Chondrocyte (in vitro differentiated cells): ENCODE results near the gene SMAD6. TPM values are rescaled to one million over a fixed set of nuclear protein-coding genes. Genes with fewer than 3 reads are reported as not detected.

Source experiments
- DNase-seq: peaks from one replicate; pipeline ENCODE4 v3.0.0; 2021; ENCODE audit warnings: mixed read lengths, low spot score
- H3K27ac Mint-ChIP-seq: one replicate; pipeline ENCODE4 v1.8.0; 2021; ENCODE audit warnings: mild to moderate bottlenecking, moderate library complexity, mixed read lengths; ENCODE audit not compliant: unreplicated experiment
- H3K27me3 Mint-ChIP-seq: 2 replicates; pipeline ENCODE4 v1.8.0; 2021; ENCODE audit warnings: low read depth, mixed read lengths
- H3K36me3 Mint-ChIP-seq: 2 replicates; pipeline ENCODE4 v1.8.0; 2021; ENCODE audit warnings: low read depth, mixed read lengths
- H3K4me1 Mint-ChIP-seq: 2 replicates; pipeline ENCODE4 v1.8.0; 2021; ENCODE audit warnings: low read depth, mild to moderate bottlenecking, mixed read lengths
- H3K4me3 Mint-ChIP-seq: one replicate; pipeline ENCODE4 v1.8.0; 2021; ENCODE audit warnings: mild to moderate bottlenecking, moderate library complexity, mixed read lengths; ENCODE audit not compliant: unreplicated experiment
- H3K9me3 Mint-ChIP-seq: 2 replicates; pipeline ENCODE4 v1.8.0; 2021; ENCODE audit warnings: low read depth, mixed read lengths
- CTCF ChIP-seq: fragments of 200-600 bp; sonication (generic); IDR thresholded peaks from 2 replicates; pipeline ENCODE4 v1.5.0; 2021; ENCODE audit warnings: antibody characterized with exemption, mild to moderate bottlenecking, moderate library complexity
- total RNA-seq: library from RNA; stranded (reverse); gene quantifications from 3 replicates; pipeline ENCODE4 v1.2.1, GENCODE V29; 2021

Gene SMAD6
- total RNA-seq, 1 donor from 2014 or later: 5.2 TPM

GRCh38 chr15:66658855-66659254 lies 43.2 kb upstream of the SMAD6 start:
- peaks cover 8% of the 10 kb centered on the region for H3K4me1 Mint-ChIP-seq
- DNase-seq: no peak
- peaks cover 2% of the 10 kb centered on the region for H3K36me3 Mint-ChIP-seq
- H3K9me3 Mint-ChIP-seq: no peaks in the 10 kb centered on the region
- H3K27me3 Mint-ChIP-seq: no peaks in the 10 kb centered on the region
- no peak overlapping the region for H3K27ac Mint-ChIP-seq
- no peak overlapping the region for H3K4me3 Mint-ChIP-seq
- TF ChIP-seq CTCF: no peak

GRCh38 chr15:66659384-66659783 lies 42.7 kb upstream of the SMAD6 start:
- H3K9me3 Mint-ChIP-seq: no peaks in the 10 kb centered on the region
- H3K27ac Mint-ChIP-seq: no peak overlapping the region
- H3K4me3 Mint-ChIP-seq: no peak overlapping the region
- H3K27me3 Mint-ChIP-seq: no peaks in the 10 kb centered on the region
- no peak for TF ChIP-seq CTCF
- H3K36me3 Mint-ChIP-seq: peaks cover 2% of the 10 kb centered on the region
- H3K4me1 Mint-ChIP-seq: peaks cover 8% of the 10 kb centered on the region
- no peak for DNase-seq

GRCh38 chr15:66661432-66662096 lies 40.5 kb upstream of the SMAD6 start:
- no peak for TF ChIP-seq CTCF
- H3K27ac Mint-ChIP-seq: no peak overlapping the region

GRCh38 chr15:66662522-66662921 lies 39.5 kb upstream of the SMAD6 start:
- Mint-ChIP-seq H3K4me3 (no peak overlapping the region), H3K36me3 (no peaks in the 10 kb centered on the region), H3K27me3 (no peaks in the 10 kb centered on the region), H3K27ac (no peak overlapping the region), H3K4me1 (peaks cover 3% of the 10 kb centered on the region), H3K9me3 (no peaks in the 10 kb centered on the region)
- no peak for TF ChIP-seq CTCF
- no peak for DNase-seq

More at GRCh38 chr15:66661432-66662096, 40.5 kb upstream of the SMAD6 start:
- Mint-ChIP-seq H3K36me3 (no peaks in the 10 kb centered on the region), H3K9me3 (no peaks in the 10 kb centered on the region), H3K4me1 (peaks cover 8% of the 10 kb centered on the region), H3K27me3 (no peaks in the 10 kb centered on the region), H3K4me3 (no peak overlapping the region)
- no peak for DNase-seq

- TF ChIP-seq CTCF: no peak
- Mint-ChIP-seq H3K4me3 (no peak overlapping the region), H3K9me3 (peaks cover 4% of the 10 kb centered on the region), H3K4me1 (no peaks in the 10 kb centered on the region), H3K27me3 (no peaks in the 10 kb centered on the region), H3K27ac (no peak overlapping the region), H3K36me3 (peaks cover 1% of the 10 kb centered on the region)
- DNase-seq: no peak
Observed at GRCh38 chr15:66663664-66664063, 38.4 kb upstream of the SMAD6 start.
